Measurements from ENCODE around the gene BAHCC1.

Gene BAHCC1

DNA sequence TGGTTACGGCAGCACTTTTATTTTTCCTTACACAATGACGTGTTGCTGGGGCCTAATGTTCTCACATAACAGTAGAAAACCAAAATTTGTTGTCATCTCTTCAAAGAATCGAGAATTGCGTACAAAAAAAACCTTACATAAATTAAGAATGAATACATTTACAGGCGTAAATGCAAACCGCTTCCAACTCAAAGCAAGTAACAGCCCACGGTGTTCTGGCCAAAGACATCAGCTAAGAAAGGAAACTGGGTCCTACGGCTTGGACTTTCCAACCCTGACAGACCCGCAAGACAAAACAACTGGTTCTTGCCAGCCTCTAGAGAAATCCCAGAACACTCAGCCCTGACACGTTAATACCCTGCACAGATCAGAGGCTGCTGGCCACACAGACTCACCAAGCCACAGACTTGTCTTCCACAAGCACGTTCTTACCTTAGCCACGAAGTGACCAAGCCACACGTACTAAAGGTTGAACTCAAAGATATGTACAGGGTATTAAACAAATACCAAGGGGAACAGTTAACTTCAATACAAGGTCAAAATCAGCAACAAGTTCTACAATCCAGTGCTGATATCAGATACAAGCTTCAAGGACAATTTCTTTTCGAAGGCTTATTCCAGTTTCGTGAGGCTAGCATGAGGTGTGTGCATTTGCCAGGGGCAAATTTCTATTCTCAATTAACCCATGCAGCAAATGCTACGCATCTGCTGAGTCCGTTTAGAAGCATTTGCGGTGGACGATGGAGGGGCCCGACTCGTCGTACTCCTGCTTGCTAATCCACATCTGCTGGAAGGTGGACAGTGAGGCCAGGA lies 114.9 kb downstream of the BAHCC1 start:
- Histone ChIP-seq H3K9me3 (ENCODE audit: insufficient read depth, low read length) (no peaks in the 10 kb centered on the region), H2AFZ (ENCODE audit: low read depth, low read length) (no peak overlapping the region), H3K79me2 (ENCODE audit: low read length) (peaks cover 31% of the 10 kb centered on the region), H3K36me3 (replicated peaks; ENCODE audit: low read depth, low read length) (peaks cover 40% of the 10 kb centered on the region), H4K20me1 (ENCODE audit: insufficient read depth, low read length) (peaks cover 38% of the 10 kb centered on the region), H3K27me3 (ENCODE audit: low read depth, low read length) (no peaks in the 10 kb centered on the region), H3K4me3 (ENCODE audit: low read length) (peak overlapping the region; percentile 99), H3K27ac (ENCODE audit: low read length) (peak overlapping the region; percentile 72; the same call in 1 of the 2 replicates), H3K9ac (ENCODE audit: low read length) (peak overlapping the region; percentile 94; the same call in 1 of the 2 replicates), H3K4me2 (ENCODE audit: low read length) (peak overlapping the region; percentile 96), H3K4me1 (ENCODE audit: low read length) (peaks cover 23% of the 10 kb centered on the region)
- no peak for TF ChIP-seq EZH2phosphoT487 (IDR thresholded peaks at IDR 0.05; ENCODE audit: low read depth)
- TF ChIP-seq CTCF (IDR thresholded peaks at IDR 0.05; ENCODE audit: low read depth, low read length), result no peak

- Histone ChIP-seq H3K4me2 (ENCODE audit: low read length) (peak overlapping the region; percentile 96), H3K9ac (ENCODE audit: low read length) (peak overlapping the region; percentile 94), H3K4me1 (ENCODE audit: low read length) (peaks cover 25% of the 10 kb centered on the region), H3K36me3 (replicated peaks; ENCODE audit: low read depth, low read length) (peaks cover 40% of the 10 kb centered on the region), H3K4me3 (ENCODE audit: low read length) (peak overlapping the region; percentile 99), H3K27me3 (ENCODE audit: low read depth, low read length) (no peaks in the 10 kb centered on the region), H3K9me3 (ENCODE audit: insufficient read depth, low read length) (no peaks in the 10 kb centered on the region), H3K79me2 (ENCODE audit: low read length) (peaks cover 39% of the 10 kb centered on the region), H4K20me1 (ENCODE audit: insufficient read depth, low read length) (peaks cover 38% of the 10 kb centered on the region), H2AFZ (ENCODE audit: low read depth, low read length) (no peak overlapping the region), H3K27ac (ENCODE audit: low read length) (peak overlapping the region; percentile 72)
- TF ChIP-seq EZH2phosphoT487 (IDR thresholded peaks at IDR 0.05; ENCODE audit: low read depth) (no peak), CTCF (IDR thresholded peaks at IDR 0.05; ENCODE audit: low read depth, low read length) (no peak)
These were observed 115.7 kb downstream of the BAHCC1 start for GRCh38 chr17:81510785-81511553.

GRCh38 chr17:81511554-81511803 lies 116.2 kb downstream of the BAHCC1 start:
- Histone ChIP-seq H3K79me2 (ENCODE audit: low read length) (peaks cover 44% of the 10 kb centered on the region), H3K4me3 (ENCODE audit: low read length) (peak overlapping the region; percentile 99), H2AFZ (ENCODE audit: low read depth, low read length) (no peak overlapping the region), H3K4me1 (ENCODE audit: low read length) (peaks cover 31% of the 10 kb centered on the region), H3K4me2 (ENCODE audit: low read length) (peak overlapping the region; percentile 96), H3K27ac (ENCODE audit: low read length) (peak overlapping the region; percentile 72), H3K27me3 (ENCODE audit: low read depth, low read length) (no peaks in the 10 kb centered on the region), H3K36me3 (replicated peaks; ENCODE audit: low read depth, low read length) (peaks cover 43% of the 10 kb centered on the region), H4K20me1 (ENCODE audit: insufficient read depth, low read length) (peaks cover 38% of the 10 kb centered on the region), H3K9ac (ENCODE audit: low read length) (peak overlapping the region; percentile 94), H3K9me3 (ENCODE audit: insufficient read depth, low read length) (no peaks in the 10 kb centered on the region)
- TF ChIP-seq CTCF (IDR thresholded peaks at IDR 0.05; ENCODE audit: low read depth, low read length) (no peak), EZH2phosphoT487 (IDR thresholded peaks at IDR 0.05; ENCODE audit: low read depth) (no peak)

Data from OCI-LY3 (cell line).